Measurements from ENCODE around the gene UCKL1.
"Not testable (repeated sequence)": the region's sequence is repeated elsewhere in the genome, so short reads cannot be mapped to it uniquely, and the experiment has no call there.

The UCKL1 gene

GRCh38 chr20:63931735-63932134 lies 24.5 kb downstream of the UCKL1 start:
- Histone ChIP-seq H3K27ac (replicated peaks) (no peak overlapping the region), H3K27me3 (ENCODE audit: insufficient read depth, poor library complexity, severe bottlenecking) (no peaks in the 10 kb centered on the region), H3K4me3 (replicated peaks; ENCODE audit: insufficient read depth, low read length) (no peak overlapping the region)
- 0 out of 2 replicates have a peak, but pooled peaks have one; percentile 21 for TF ChIP-seq POLR2AphosphoS5 (IDR thresholded peaks at IDR 0.05; ENCODE audit: low read depth)
- no peak for TF ChIP-seq GABPA (IDR thresholded peaks at IDR 0.05; ENCODE audit: low read depth)
- no peak for DNase-seq (ENCODE audit: low read depth in 1 of 2, low spot score in 1 of 2)

GRCh38 chr20:63930971-63931553 lies 25.2 kb downstream of the UCKL1 start:
- no peaks in the 10 kb centered on the region for H3K27me3 ChIP-seq (ENCODE audit: insufficient read depth, poor library complexity, severe bottlenecking)
- no peak for DNase-seq (ENCODE audit: low read depth in 1 of 2, low spot score in 1 of 2)
- TF ChIP-seq REST (IDR thresholded peaks at IDR 0.05; ENCODE audit: insufficient replicate concordance, low read depth) (no peak), GABPA (IDR thresholded peaks at IDR 0.05; ENCODE audit: low read depth) (no peak), SPI1 (IDR thresholded peaks at IDR 0.05; ENCODE audit: borderline replicate concordance, low read depth) (no peak), POLR2AphosphoS5 (IDR thresholded peaks at IDR 0.05; ENCODE audit: low read depth) (no peak)
- TF ChIP-seq, protein P1, sequence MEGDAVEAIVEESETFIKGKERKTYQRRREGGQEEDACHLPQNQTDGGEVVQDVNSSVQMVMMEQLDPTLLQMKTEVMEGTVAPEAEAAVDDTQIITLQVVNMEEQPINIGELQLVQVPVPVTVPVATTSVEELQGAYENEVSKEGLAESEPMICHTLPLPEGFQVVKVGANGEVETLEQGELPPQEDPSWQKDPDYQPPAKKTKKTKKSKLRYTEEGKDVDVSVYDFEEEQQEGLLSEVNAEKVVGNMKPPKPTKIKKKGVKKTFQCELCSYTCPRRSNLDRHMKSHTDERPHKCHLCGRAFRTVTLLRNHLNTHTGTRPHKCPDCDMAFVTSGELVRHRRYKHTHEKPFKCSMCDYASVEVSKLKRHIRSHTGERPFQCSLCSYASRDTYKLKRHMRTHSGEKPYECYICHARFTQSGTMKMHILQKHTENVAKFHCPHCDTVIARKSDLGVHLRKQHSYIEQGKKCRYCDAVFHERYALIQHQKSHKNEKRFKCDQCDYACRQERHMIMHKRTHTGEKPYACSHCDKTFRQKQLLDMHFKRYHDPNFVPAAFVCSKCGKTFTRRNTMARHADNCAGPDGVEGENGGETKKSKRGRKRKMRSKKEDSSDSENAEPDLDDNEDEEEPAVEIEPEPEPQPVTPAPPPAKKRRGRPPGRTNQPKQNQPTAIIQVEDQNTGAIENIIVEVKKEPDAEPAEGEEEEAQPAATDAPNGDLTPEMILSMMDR (IDR thresholded peaks at IDR 0.05; ENCODE audit: insufficient read depth, low read length): no peak
- H3K4me3 ChIP-seq (replicated peaks; ENCODE audit: insufficient read depth, low read length): no peak overlapping the region
- H3K27ac ChIP-seq (replicated peaks): no peak overlapping the region

- not testable (repeated sequence) for H3K4me3 ChIP-seq (replicated peaks; ENCODE audit: insufficient read depth, low read length); H3K27ac ChIP-seq (replicated peaks); DNase-seq (ENCODE audit: low read depth in 1 of 2, low spot score in 1 of 2); H3K27me3 ChIP-seq (ENCODE audit: insufficient read depth, poor library complexity, severe bottlenecking)
Measured at GRCh38 chr20:63929473-63929883, 26.7 kb downstream of the UCKL1 start.

GRCh38 chr20:63929071-63929470 lies 27.1 kb downstream of the UCKL1 start:
- DNase-seq (ENCODE audit: low read depth in 1 of 2, low spot score in 1 of 2): no peak
- H3K27ac ChIP-seq (replicated peaks): no peak overlapping the region
- H3K27me3 ChIP-seq (ENCODE audit: insufficient read depth, poor library complexity, severe bottlenecking): no peaks in the 10 kb centered on the region
- TF ChIP-seq GABPA (IDR thresholded peaks at IDR 0.05; ENCODE audit: low read depth) (no peak), SPI1 (IDR thresholded peaks at IDR 0.05; ENCODE audit: borderline replicate concordance, low read depth) (no peak), REST (IDR thresholded peaks at IDR 0.05; ENCODE audit: insufficient replicate concordance, low read depth) (no peak), POLR2AphosphoS5 (IDR thresholded peaks at IDR 0.05; ENCODE audit: low read depth) (no peak)
- TF ChIP-seq, protein P1 (IDR thresholded peaks at IDR 0.05; ENCODE audit: insufficient read depth, low read length): no peak
- H3K4me3 ChIP-seq (replicated peaks; ENCODE audit: insufficient read depth, low read length): no peak overlapping the region

DNA sequence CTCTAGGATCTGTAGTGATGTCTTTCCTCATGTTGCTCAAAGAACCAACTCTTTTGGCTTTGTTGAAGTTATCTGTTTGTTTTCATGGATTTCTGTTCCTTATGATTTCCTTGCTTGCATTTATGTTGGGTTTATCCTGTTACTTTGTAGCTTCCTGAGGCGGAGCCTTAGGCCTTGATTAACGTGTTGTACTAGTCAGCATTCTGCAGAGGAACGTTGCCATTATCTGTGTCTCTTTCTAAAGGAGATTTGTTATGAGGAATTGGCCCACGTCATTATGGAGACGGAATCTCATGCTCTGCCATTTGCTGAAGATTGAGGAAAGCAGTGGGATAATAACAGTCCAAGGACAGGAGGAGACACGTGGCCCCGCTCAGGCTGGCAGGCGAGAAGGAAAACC lies 29.9 kb downstream of the UCKL1 start:
- no peak overlapping the region for H3K4me3 ChIP-seq (replicated peaks; ENCODE audit: insufficient read depth, low read length)
- no peaks in the 10 kb centered on the region for H3K27me3 ChIP-seq (ENCODE audit: insufficient read depth, poor library complexity, severe bottlenecking)
- H3K27ac ChIP-seq (replicated peaks): no peak overlapping the region
- no peak for DNase-seq (ENCODE audit: low read depth in 1 of 2, low spot score in 1 of 2)
- TF ChIP-seq SPI1 (IDR thresholded peaks at IDR 0.05; ENCODE audit: borderline replicate concordance, low read depth): no peak
- no peak for TF ChIP-seq REST (IDR thresholded peaks at IDR 0.05; ENCODE audit: insufficient replicate concordance, low read depth)
- TF ChIP-seq, protein P1 (IDR thresholded peaks at IDR 0.05; ENCODE audit: insufficient read depth, low read length): no peak
- no peak for TF ChIP-seq POLR2AphosphoS5 (IDR thresholded peaks at IDR 0.05; ENCODE audit: low read depth)
- no peak for TF ChIP-seq GABPA (IDR thresholded peaks at IDR 0.05; ENCODE audit: low read depth)
